A673 (cell line): ENCODE results near the gene FNDC11.
"Not testable (repeated sequence)": the region's sequence is repeated elsewhere in the genome, so short reads cannot be mapped to it uniquely, and the experiment has no call there.

Source experiments
- EZH2 ChIP-seq: fragments of 200-600 bp; sonication (generic); IDR thresholded peaks from 2 replicates; pipeline ENCODE4 v1.6.1; 2017; ENCODE audit warnings: borderline replicate concordance, low read depth, mild to moderate bottlenecking, mixed read lengths, antibody characterized with exemption, low read length; ENCODE audit not compliant: poor library complexity, severe bottlenecking
- TF ChIP-seq, protein P1 (sequence below): fragments of 300-800, 200-600 bp; sonication (generic); conservative IDR thresholded peaks from 2 replicates; pipeline ENCODE4 v1.5.1; 2017; ENCODE audit warnings: low read depth, mild to moderate bottlenecking, antibody characterized with exemption, low read length, moderate library complexity, mixed read lengths

DNA sequence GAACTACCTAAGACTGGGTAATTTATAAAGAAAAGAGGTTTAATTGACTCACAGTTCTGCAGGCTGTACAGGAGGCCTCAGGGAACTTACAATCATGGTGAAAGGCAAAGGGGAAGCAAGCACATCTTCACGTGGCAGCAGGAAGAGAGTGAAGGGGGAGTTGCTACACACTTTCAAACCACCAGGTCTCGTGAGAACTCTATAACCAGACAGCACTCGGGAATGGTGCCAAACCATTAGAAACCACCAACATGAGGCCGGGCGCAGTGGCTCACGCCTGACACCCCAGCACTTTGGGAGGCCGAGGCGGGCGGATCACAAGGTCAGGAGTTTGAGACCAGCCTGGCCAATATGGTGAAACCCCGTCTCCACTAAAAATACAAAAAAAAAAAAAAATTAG lies 39.4 kb upstream of the FNDC11 start:
- TF ChIP-seq, protein P1, sequence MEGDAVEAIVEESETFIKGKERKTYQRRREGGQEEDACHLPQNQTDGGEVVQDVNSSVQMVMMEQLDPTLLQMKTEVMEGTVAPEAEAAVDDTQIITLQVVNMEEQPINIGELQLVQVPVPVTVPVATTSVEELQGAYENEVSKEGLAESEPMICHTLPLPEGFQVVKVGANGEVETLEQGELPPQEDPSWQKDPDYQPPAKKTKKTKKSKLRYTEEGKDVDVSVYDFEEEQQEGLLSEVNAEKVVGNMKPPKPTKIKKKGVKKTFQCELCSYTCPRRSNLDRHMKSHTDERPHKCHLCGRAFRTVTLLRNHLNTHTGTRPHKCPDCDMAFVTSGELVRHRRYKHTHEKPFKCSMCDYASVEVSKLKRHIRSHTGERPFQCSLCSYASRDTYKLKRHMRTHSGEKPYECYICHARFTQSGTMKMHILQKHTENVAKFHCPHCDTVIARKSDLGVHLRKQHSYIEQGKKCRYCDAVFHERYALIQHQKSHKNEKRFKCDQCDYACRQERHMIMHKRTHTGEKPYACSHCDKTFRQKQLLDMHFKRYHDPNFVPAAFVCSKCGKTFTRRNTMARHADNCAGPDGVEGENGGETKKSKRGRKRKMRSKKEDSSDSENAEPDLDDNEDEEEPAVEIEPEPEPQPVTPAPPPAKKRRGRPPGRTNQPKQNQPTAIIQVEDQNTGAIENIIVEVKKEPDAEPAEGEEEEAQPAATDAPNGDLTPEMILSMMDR, result not testable (repeated sequence)
- not testable (repeated sequence) for TF ChIP-seq EZH2
